NCI-H69 (cell line): ENCODE measurements around the gene LDLRAD4.
"Not testable (repeated sequence)": the region's sequence is repeated elsewhere in the genome, so short reads cannot be mapped to it uniquely, and the experiment has no call there.

ENCODE experiments used
- DNase-seq: peaks from one replicate; lab custom pipeline; 2025; lab: John Stamatoyannopoulos, UW

LDLRAD4 gene

DNA sequence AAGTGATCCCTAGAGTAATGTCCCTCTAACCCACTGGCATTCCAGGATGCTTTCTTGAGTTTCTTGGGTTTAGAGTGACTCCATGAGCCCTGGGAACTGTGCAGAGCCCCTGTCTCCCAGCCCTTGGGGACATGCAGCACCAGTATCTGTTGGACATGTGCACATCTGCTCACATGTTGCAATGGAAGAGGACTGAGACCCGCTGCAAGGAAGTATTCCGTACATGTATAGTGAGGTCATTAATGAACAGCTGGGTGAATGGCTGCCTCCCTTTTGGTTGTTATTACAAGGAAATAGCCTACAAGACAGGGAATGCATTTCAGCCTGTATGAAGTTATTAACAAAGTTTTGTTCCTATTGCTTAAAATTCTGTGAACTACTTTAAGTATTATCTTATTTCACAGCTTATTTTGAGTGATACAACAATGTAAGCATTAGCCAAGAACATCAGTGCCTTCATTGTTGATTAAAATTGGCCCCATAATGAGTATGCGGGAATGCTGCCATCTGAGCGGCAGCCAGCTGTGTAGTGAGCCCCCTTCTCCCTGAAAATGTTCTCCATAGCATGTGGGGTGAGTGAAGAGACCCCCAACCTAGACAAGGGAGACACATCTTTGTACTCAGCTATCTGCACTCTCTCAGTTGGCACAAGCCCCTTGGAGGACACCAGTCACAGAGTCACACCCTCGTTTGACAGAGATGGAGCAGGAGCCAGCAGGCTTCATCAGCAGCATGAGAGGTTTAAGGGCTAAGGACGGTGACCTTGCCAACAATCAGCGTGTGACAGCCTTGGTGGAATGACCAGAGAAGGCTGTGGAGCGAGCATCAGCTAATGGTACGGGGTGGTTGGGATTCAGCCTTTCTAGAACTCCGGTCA lies 420.4 kb downstream of the LDLRAD4 start:
- DNase-seq, result no peak

DNA sequence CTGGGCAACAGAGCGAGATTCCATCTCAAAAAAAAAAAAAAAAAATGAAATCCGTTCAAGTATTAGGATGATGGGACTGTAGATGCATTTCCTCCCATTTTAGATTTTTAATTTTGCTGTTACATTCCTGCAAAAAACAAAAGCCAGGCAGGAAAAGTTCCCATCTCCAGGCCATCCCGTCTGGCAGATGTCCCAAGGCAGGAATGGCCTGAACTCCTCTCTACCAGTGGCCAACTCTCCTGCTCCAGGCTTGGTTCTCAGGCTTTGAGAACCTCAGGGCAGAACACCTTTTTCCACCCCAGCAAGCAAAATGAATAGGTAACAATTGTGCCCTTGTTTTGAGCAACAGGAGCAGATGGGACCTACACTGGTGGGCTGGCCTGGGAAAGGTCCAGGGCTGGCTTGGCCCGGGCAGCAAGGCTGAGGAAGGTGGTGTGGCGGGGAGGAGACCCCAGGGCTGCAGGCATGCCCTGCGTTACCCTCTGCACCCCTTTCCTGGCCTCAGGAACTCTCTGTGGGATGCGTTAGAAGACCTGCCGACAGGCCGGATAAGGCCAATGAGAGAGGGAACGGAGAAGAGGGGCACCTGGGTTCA lies 421.8 kb downstream of the LDLRAD4 start:
- no peak for DNase-seq

DNA sequence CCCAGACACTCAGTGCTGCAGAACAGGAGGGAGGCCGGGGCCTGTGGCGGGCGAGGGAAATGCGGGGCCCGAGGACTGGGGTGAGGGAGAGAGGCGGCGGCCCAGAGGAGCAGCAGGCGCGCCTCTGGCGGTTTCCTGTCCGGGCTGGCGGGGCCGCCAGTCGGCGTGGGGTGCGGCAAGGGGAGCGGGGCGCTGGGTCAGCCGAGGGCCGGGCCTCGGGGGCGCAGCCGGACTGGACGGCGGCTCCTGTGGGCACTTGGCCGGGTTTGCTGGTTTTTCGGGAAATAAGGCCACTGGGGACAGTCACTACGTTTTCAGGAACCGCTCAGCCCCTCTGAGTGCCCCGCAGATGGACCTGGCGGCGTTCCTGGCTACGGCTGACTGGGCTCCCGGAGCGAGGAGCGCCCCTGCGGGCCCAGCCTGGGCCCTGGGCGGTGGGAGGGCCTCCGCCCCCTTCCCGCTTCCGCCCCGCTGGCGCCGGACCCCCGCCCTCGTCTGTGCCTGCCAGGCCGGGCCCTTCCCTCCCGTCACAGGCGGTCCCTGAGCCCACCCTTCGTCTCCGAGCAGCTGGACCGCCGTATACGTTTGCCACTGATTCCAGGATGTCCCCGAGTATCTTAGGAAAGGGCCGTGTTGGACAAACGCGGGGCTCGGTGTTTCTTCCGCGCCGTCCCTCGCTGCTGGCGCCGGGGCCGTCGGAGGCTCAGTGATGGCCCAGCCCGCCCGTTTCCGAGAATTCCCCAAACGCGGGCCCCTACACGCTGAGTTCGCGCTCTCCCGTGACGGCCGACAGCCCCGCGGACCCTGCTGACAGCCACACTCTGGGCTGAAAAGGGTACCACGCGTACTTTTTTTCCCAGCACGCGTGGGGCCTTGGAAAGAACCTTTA lies 423.2 kb downstream of the LDLRAD4 start:
- DNase-seq, result no peak

DNA sequence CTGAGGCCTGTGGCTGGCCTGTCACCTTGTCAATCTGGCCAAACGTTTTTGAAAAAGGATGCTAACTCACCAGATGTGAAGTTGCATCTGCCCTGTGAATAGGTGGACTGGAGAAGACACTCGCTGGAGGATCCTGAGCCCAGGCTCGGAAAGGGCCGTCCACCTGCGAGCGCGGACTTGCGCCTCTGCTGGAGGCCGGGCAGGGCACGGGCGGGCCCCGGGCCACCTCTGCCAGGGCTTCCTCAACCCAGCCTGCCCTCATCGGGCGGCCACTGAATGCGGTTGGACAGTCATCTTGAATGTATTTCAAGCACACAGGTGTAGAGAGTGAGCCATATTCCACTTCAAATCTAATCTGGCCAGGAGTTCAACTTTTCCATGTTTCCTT lies 423.9 kb downstream of the LDLRAD4 start:
- DNase-seq, result no peak

DNA sequence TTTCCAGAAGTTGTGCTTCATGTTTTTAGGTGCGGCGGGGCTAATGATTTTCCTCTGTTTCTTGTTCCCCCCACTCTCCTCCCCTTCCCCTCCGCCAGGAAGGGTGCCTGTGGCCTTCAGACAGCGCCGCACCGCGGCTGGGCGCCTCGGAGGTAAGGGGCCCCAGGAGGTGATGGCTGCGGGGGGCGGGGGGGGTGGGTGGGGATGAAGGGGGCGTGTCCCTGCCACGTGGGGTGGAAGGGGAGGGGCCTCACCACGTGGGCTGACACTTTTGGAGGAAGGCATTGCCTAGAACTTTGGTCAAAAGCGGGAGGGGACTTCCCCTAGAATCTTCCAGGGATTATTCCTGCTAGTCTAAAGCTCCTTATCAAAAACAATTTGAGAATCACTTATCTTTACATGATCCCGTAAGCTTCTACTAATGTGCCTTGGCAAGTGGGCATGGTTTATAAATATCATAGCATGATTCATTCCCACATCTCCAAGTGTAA lies 424.7 kb downstream of the LDLRAD4 start:
- no peak for DNase-seq

DNA sequence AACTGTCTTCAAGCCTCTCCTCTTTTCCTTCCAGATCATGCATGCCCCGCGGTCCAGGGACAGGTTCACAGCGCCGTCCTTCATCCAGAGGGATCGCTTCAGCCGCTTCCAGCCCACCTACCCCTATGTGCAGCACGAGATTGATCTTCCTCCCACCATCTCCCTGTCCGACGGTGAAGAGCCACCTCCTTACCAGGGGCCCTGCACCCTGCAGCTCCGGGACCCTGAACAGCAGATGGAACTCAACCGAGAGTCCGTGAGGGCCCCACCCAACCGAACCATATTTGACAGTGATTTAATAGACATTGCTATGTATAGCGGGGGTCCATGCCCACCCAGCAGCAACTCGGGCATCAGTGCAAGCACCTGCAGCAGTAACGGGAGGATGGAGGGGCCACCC lies 426.5 kb downstream of the LDLRAD4 start:
- DNase-seq, result no peak

DNA sequence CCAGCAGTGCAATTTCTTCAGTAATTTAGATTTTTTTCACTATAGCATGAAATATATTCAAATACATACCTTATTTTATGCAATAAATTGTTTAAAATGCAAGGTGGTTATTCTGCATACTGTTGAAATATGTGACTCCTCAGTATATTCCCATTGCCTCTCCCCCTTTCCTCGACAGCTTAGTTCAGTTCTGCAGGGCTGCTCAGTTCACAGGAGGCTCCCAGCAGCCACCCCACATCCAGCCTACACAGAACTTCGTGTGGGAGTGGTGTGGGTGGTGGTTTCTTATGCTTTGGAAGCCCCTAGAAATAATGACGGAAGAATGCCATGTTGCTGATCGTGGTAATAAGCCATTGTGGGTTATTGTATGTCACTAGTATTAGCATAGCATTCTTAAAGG lies 428.1 kb downstream of the LDLRAD4 start:
- no peak for DNase-seq

DNA sequence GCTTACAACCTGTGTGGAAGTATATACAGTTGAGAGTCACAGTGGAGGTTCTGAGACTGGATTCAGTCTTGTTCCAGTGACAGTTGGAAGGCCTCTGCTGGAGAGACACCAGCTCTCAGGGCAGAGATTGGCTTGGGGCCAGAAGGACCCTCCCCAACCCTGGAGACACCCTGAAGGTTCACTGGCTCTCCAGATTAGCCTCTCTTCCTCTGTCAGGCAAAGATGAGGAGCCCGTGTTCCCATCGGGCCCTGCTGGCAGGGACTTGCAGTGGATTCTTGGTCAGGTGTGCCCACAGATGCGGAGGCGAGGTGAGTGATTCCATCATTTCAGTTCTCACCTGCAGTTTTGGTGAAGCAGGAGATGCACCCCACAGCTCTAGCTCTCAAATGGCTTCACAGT lies 429.2 kb downstream of the LDLRAD4 start:
- no peak for DNase-seq

DNA sequence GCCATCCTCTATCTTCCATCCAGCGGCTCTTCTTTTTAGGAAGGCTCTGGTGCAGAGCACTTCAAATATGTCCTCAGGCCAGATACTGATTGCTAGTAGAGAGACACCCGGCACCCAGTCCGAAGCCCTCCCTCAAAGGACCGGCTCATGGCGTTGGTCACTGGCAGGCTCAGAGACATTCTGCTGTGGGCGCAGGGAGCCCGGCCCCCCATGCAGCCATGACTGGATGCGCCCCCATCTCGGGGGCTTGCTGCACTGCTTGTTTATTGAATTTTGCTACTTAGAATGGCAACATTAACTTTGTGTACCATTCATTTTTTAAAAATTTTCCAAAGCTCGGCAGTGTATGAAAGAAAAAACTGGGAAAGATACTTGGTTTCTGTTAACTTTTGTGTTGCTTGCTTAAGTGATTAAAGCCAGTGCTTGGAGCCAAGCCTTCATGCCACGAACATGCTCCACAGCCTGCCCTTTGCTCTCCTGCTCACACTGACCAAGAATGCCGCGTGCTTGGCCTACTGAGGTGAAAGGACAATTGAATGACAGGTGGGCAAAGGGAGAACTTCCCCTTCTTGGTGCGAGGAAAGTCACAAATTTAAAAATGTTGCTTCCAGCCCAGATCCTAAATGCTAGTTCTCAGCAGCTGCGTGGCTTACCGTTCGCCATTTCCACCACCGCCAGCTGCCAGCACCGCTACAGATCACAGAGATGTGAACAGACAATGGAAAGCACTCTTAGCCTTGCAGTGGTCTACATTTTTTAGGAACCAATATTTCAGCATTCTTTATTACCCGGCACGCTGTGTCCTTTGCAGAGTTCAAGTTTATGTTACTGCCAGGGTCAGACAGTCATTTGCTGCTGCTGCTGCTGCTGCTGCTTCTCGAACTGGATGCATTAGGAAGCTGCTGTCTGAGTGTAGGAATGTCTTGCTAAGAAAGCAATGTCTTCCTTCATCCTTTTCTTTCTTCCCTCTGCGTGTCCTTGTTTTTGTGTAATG lies 431.1 kb downstream of the LDLRAD4 start:
- DNase-seq, result no peak

DNA sequence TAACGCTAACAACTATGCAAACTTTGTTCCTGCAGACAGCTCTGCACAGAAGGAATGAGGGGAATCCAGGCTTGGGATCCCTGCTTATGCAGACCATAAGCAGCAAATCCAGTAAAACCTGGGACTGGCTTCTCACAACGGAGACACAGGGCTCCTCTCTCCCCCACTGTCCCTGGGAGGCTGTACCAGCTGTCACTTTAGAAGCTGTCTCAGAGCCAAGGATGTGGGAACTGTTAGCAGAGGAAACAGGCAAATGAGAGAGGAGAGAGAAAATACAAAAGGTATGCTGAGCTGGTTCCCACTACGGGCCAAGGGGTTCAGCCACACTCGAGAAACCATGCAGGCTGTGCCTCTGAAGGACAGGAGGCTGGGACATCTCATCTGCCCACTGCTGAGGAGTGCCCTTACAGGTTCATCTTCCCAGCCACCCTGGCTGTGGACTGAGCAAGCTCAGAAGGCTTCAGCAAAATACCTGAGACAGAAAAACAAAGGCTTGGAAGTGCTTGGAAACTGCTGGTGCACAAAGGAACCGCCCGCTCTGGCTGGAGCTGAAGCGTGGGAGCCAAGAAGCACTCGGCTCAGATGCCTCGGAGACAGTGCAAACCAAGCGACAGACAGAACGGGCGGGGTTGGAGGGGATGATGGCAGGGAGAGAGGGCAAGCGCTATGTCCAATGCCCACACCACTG lies 435.3 kb downstream of the LDLRAD4 start:
- peak; percentile 59 for DNase-seq

DNA sequence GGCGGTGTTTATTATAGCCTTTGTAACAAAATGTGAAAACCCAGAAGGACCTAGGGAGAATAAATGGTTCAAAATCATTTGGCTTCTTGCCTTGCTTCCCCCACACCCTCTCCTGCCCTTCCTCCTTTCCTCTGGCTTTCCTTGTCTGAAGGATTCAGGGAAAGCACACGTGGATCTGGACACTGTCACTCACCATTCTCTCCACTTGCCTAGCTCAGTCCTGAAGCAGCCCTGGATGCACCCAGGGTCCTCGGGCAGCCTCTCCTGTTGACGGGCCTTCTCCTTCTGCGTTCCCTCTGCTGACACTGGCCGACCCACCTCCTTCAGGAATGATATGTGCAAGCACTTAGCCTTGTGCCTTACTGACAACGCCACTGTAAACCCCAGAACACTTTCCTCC lies 439.4 kb downstream of the LDLRAD4 start:
- no peak for DNase-seq

DNA sequence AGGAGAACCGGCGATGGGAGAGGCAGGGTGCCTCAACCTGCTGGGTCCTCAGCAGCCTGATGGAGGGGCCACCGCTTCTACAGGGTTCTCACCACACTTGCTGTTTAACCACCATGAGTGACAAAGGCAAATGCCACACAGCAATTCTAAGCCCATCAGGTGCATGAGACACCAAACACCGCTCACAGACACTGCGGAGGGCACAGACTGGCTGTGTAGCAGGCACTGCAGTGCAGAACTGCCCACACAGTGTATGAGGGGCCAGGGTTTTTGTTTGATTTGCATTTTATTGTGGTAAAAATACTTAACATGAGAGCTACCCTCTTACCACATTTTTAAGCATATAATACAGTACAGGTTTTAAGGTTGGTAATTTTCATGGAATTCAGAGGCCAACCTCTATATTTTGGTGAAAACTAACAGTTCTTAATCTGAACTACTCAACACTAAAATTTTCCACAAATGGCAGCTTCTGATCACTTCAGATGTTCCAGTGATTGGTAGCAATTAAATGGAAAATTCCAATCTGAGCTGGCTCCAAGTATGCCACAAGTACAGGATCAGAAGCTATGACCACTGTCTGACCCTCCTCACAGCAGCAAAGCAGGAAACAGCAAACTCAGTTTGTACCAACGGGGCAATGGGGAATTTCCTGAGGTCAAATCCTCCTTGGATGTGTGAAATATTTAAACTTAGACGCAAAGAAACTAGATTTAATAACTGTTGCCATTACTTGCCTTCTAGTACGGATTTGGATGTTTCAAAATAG lies 440.1 kb downstream of the LDLRAD4 start:
- no peak for DNase-seq

DNA sequence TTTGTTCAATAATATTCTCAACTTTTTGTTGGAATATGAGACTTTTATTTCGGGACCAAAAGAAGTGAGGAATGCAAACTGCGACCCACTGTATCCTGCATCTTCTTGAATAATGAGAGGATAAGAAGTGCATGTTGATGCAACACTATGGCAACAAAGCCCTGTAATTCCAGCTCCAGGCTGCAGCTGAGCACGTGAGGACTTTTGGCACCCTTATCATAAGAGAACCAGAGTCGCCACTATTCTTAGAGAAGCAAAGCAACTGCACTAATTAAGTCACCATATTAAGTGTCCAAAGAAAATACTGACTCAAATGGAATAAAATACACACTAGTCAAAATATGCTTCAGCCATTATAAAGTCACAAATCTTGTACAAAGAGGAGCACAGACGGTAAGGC lies 441.9 kb downstream of the LDLRAD4 start:
- DNase-seq, result no peak

DNA sequence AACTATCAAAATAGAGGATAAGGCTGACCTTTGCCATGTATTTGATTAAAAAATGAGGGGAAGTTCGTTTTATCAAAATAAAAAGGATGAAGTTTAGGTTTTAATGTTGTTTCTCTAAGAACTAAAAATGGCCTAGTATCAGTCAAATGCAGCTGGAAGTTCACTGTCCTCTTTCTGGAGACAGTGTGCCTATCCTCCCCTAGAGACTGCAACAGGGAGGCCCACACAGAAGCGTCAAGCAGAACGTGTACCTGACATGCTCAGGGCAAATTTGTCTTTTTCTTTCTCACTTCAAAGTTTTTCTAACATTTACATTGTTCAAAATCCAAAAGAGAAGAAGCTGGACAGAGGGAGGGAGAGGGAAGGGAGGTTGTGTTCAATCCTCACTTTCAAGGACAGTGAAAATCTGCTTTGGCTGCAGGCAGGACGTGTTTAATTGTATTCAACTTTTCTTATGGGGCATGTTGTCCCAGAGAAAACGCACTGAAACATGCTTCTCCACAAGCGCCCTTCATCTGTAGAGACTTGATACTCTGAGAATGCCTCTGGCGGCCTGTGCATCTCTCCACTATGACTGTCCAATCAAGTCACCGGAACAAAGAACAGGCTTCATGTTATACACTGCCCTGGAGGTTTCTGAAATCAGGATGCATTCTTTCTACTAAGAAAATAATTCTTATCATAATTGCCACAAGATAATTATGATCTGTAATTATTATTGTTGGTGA lies 442.7 kb downstream of the LDLRAD4 start:
- no peak for DNase-seq

DNA sequence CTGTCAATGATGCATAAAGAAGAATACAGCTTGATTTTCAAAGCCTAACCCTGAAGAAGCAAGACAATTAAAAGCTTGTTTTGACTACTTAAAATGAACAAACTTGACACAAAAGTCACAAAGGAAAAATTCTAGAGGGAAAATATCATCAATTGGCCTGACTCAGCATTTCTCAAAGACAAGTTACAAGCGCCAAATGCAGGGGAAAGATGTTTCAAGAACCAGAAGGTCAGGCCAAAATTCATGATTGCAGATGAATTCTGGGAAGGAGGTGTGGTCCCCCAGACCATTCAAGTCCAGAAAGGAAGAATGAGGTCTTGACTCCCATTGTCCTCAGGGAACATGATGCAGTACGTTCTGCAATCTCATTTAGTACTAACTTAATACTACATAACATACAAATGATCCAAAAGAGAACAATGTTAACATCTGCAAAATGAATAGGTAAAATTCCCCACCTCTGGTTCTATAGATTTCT lies 443.3 kb downstream of the LDLRAD4 start:
- DNase-seq, result no peak

DNA sequence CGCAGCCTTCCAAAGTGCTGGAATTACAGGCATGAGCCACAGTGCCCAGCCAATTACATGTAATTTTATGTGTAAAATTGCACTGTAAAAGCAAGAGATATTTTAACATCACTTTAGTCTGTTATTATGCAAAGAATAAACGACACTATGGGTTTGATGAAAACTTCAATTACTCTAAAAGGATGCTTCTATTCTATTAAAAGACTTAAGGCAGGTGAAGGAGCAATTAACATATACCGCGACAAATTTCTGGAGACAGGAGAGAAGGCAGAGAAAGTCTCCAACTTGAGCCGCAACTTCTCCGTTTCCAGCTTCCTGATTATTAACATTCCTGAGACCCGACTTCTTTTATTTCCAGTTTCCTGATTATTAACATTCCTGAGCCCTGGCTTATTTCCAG lies 454.1 kb downstream of the LDLRAD4 start:
- no peak for DNase-seq

DNA sequence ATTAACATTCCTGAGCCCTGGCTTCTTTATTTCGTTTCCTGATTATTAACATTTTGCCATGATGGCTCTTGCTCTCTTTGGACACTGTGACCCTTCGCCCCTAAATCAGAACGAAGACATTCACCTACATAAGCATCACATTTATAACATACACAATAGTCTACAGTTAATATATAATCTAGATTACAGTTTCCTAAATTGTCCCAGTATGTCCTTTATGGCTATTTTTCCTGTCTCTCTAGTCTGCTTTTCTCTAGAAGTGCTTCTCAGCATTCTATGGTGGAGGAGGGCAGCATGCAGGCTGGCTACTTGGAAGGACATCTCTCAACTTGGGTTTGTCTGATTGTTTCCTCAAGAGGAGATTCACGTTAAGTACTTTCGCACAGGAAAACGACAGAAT lies 457.9 kb downstream of the LDLRAD4 start:
- DNase-seq, result no peak

DNA sequence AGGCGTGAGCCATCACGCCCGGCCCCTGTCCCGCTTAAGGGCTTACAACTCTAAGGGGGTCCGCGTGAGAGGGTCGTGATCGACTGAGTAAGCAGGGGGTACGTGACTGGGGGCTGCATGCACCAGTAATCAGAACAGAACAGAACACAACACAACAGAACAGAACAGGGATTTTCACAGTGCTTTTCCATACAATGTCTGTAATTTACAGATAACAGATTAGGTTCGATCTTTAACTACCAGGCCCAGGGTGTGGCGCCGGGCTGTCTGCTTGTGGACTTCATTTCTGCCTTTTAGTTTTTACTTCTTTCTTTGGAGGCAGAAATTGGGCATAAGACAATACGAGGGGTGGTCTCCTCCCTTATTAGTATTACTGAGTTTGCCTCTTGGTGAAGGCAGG lies 458.8 kb downstream of the LDLRAD4 start:
- DNase-seq, result not testable (repeated sequence)

DNA sequence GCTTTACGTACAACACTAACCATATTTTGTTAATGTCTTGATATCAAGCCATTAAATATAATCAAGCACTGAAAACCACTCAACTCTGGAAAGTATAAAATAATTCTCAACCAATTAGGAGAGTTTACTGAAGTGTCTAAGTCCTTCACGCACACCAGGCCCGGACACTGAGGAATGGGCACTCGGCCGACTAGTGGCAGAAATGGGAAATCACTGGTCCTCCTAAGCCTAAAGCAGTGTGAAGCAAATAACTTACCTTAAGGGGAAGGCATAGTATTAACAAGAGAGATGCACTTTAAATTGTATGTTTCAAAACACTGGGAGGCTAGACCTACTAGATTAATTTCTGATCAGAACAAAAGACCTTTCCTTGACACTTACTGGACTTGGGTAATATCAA lies 462.1 kb downstream of the LDLRAD4 start:
- no peak for DNase-seq
